IPS-18a (cell line): Measurements from ENCODE around the gene TP53I13.
"Not testable (repeated sequence)": the region's sequence is repeated elsewhere in the genome, so short reads cannot be mapped to it uniquely, and the experiment has no call there.

Experiments
- H3K27ac ChIP-seq: one replicate; pipeline ENCODE4 v1.5.1; 2013; ENCODE audit warnings: low read length
- H3K27me3 ChIP-seq: one replicate; pipeline ENCODE4 v1.6.1; 2013; ENCODE audit warnings: mild to moderate bottlenecking, low read length; ENCODE audit not compliant: control insufficient read depth, insufficient read depth
- H3K36me3 ChIP-seq: one replicate; pipeline ENCODE4 v1.6.1; 2013; ENCODE audit warnings: low read depth, low read length; ENCODE audit not compliant: control insufficient read depth
- H3K4me1 ChIP-seq: one replicate; pipeline ENCODE4 v1.6.1; 2013; ENCODE audit warnings: low read depth, low read length; ENCODE audit not compliant: control insufficient read depth
- H3K4me3 ChIP-seq: one replicate; pipeline ENCODE4 v1.5.1; 2013; ENCODE audit warnings: low read length
- H3K9ac ChIP-seq: one replicate; pipeline ENCODE4 v1.6.1; 2013; ENCODE audit warnings: mild to moderate bottlenecking, low read length, moderate library complexity
- H3K9me3 ChIP-seq: one replicate; pipeline ENCODE4 v1.6.1; 2013; ENCODE audit warnings: low read depth, low read length; ENCODE audit not compliant: control insufficient read depth

Gene TP53I13

GRCh38 chr17:29558139-29558538, 10.4 kb upstream of the TP53I13 start:
- not testable (repeated sequence) for H3K9ac ChIP-seq, H3K36me3 ChIP-seq, H3K27ac ChIP-seq, H3K9me3 ChIP-seq, H3K27me3 ChIP-seq, H3K4me1 ChIP-seq, H3K4me3 ChIP-seq

DNA sequence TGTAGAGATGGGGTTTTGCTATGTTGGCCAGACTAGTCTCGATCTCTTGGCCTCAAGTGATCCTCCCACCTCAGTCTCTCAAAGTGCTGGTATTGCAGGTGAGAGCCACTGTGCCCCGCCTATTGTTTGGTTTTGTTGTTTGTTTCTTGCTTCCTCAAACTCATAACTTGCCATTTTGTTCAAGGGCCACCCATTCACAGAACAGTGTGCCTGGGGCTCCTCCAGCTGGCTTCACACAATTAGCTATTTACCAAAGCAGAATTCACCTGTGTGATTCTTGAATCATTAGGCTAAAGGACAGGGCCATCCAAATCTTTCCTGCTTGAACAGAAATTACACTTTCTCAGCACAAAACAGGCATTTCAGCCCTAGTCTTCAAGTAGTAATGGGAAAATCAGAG, 8.9 kb upstream of the TP53I13 start:
- Histone ChIP-seq H3K9ac (no peak overlapping the region), H3K27ac (no peak overlapping the region), H3K4me3 (no peak overlapping the region)

DNA sequence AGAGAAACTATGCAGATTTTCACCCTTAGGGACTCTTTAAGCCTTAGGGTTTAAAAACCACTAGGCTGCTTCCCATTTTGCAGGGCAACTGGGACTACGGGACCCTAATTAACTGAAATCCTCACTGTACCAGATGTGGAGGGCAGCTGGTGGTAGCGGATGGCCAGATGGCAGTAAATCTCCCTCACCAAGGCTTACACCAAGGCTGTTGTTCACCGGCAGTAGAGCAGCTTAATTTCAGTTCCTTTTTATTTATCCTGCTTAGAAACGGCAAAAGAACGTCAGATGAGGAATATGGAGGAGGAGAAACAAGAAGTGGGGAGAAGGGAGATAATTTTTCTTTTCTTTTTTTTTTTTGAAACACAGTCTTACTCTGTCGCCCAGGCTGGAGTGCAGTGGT, 8.2 kb upstream of the TP53I13 start:
- H3K27ac ChIP-seq, result no peak overlapping the region

More for the DNA sequence above, 8.9 kb upstream of the TP53I13 start:
- Histone ChIP-seq H3K4me1 (no peaks in the 10 kb centered on the region), H3K9me3 (no peaks in the 10 kb centered on the region), H3K27me3 (peaks cover 8% of the 10 kb centered on the region), H3K36me3 (no peaks in the 10 kb centered on the region)

GRCh38 chr17:29561554-29562517, 6.7 kb upstream of the TP53I13 start:
- H3K9me3 ChIP-seq, result no peaks in the 10 kb centered on the region
- H3K4me3 ChIP-seq, result no peak overlapping the region
- peaks cover 6% of the 10 kb centered on the region for H3K4me1 ChIP-seq
- H3K27me3 ChIP-seq, result peaks cover 30% of the 10 kb centered on the region
- no peak overlapping the region for H3K27ac ChIP-seq
- H3K36me3 ChIP-seq, result no peaks in the 10 kb centered on the region
- no peak overlapping the region for H3K9ac ChIP-seq

More for the DNA sequence above, 8.2 kb upstream of the TP53I13 start:
- Histone ChIP-seq H3K4me3 (no peak overlapping the region), H3K27me3 (peaks cover 15% of the 10 kb centered on the region), H3K9me3 (no peaks in the 10 kb centered on the region), H3K9ac (no peak overlapping the region), H3K4me1 (no peaks in the 10 kb centered on the region), H3K36me3 (no peaks in the 10 kb centered on the region)

DNA sequence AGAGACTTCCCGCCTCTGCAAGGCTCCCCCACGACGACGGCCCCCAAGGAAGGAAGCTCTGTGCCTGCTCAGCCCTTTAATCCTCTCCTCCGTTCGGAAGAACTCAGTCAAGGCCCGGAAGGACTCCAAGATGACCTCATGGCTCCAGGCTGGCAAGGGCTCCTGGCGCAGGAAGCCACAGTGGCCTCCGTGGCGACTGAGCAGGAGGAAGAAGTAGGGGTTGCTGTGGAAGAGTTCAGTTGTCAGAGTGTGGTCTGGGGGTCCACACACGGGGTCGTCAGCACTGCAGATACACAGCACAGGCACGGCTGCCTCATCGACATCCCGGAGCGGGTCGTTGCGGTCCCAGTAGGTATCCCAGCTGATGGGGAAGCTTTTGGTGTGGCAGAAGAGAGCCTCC, 5.9 kb upstream of the TP53I13 start:
- H3K36me3 ChIP-seq, result no peaks in the 10 kb centered on the region
- H3K4me3 ChIP-seq, result no peak overlapping the region
- H3K9me3 ChIP-seq, result no peaks in the 10 kb centered on the region
- no peak overlapping the region for H3K9ac ChIP-seq
- peaks cover 6% of the 10 kb centered on the region for H3K4me1 ChIP-seq
- peaks cover 37% of the 10 kb centered on the region for H3K27me3 ChIP-seq
- H3K27ac ChIP-seq, result no peak overlapping the region

DNA sequence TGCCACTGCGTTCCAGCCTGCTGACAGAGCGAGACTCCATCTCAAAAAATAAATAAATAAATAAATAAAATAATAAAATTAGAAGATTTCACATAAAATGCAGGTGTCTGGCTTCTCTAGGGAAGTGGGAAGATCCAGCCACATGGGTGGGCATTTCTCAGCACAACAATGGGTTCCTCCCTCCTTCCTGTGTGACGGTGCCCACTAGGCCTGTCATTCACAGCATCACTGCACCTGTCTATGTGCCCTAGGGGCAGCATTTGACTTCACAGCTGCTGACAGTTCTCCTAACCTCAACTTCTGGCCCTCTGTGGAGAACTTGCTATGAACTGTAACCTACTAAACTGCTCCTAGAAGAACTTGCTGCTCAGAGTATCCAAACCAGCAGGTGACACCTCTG, 4.7 kb upstream of the TP53I13 start:
- H3K27me3 ChIP-seq, result peaks cover 44% of the 10 kb centered on the region
- H3K27ac ChIP-seq, result no peak overlapping the region
- H3K4me3 ChIP-seq, result no peak overlapping the region
- H3K9ac ChIP-seq, result no peak overlapping the region
- H3K9me3 ChIP-seq, result no peaks in the 10 kb centered on the region
- no peaks in the 10 kb centered on the region for H3K36me3 ChIP-seq
- H3K4me1 ChIP-seq, result peaks cover 6% of the 10 kb centered on the region

GRCh38 chr17:29565643-29566472, 2.6 kb upstream of the TP53I13 start:
- Histone ChIP-seq H3K36me3 (no peaks in the 10 kb centered on the region), H3K9me3 (no peaks in the 10 kb centered on the region), H3K4me1 (peaks cover 9% of the 10 kb centered on the region), H3K27me3 (peaks cover 52% of the 10 kb centered on the region), H3K4me3 (peak overlapping the region; percentile 44), H3K27ac (no peak overlapping the region), H3K9ac (no peak overlapping the region)

- Histone ChIP-seq H3K9me3 (no peaks in the 10 kb centered on the region), H3K36me3 (no peaks in the 10 kb centered on the region), H3K4me3 (peak within 1 kb of the TSS; percentile 75), H3K27ac (no peak within 1 kb of the TSS), H3K9ac (no peak within 1 kb of the TSS), H3K27me3 (peaks cover 56% of the 10 kb centered on the region), H3K4me1 (peaks cover 9% of the 10 kb centered on the region)
These were observed 1.8 kb upstream of the TP53I13 start, which contains the start of gene ABHD15 for GRCh38 chr17:29566473-29567303. Gene ABHD15 (minus strand): TSS chr17:29567037. CDS start chr17:29566966, 71 bp downstream.

GRCh38 chr17:29567304-29567553, 1.3 kb upstream of the TP53I13 start:
- Histone ChIP-seq H3K27me3 (peaks cover 61% of the 10 kb centered on the region), H3K4me1 (peaks cover 9% of the 10 kb centered on the region), H3K27ac (no peak overlapping the region), H3K4me3 (peak overlapping the region; percentile 75), H3K9me3 (no peaks in the 10 kb centered on the region), H3K36me3 (no peaks in the 10 kb centered on the region), H3K9ac (no peak overlapping the region)

GRCh38 chr17:29567554-29568330, 759 bp upstream of the TP53I13 start:
- Histone ChIP-seq H3K9ac (peak overlapping the region; percentile 48), H3K9me3 (no peaks in the 10 kb centered on the region), H3K36me3 (no peaks in the 10 kb centered on the region), H3K4me1 (peaks cover 9% of the 10 kb centered on the region), H3K27me3 (peaks cover 63% of the 10 kb centered on the region), H3K27ac (no peak overlapping the region), H3K4me3 (peak overlapping the region; percentile 75)
